ENCODE data around the gene B3GNT5.

B3GNT5 gene

DNA sequence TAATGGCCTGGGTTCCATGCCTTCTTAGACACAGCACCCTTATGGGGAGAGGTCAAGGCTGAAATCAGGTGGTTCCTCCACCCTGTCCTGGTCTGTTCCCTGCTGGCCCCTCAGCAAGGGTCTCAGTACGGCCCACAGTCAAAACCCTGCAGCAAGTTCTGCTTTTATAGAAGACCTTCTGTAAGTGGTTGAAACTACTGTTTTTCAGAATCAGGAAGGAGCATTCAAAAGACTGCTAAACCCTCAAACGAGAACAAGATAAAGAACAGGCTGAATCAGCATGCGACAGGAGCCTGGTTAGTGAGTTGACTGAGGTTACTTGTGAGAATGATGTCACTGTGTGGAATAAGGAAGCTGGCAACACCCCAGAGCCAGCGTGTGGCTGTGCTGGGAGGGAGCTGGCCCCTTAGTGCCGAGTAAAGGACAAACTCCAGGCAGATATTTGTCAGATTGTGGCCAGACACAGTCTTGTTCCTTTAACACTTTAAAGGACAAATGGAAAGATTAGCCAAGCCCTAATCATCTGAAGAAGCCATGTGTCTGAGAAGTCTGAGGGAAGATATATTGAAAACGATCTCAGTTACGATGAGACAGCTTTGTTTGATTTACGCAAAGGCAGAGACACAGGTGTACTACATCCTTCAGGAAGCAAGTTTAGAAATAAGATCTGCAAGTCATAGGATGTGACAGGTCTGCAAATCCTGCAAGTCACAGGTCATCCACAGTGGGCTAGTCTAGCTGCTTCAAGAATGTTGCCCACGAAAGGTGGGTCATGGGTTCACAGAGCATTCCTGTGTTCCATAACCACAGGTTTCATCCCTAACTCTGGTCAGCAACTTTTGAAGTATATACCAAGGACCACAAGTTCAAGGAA is 54.0 kb downstream of the B3GNT5 start:
- TF ChIP-seq POLR2AphosphoS5 (IDR thresholded peaks at IDR 0.05; ENCODE audit: low read depth, low read length) (no peak), FOXP2 (optimal IDR thresholded peaks at IDR 0.05; ENCODE audit: borderline replicate concordance, extremely low read depth, extremely low read length, insufficient read depth) (no peak), TAF1 (IDR thresholded peaks at IDR 0.05; ENCODE audit: borderline replicate concordance, insufficient read depth, low read length) (no peak), SIN3A (IDR thresholded peaks at IDR 0.05; ENCODE audit: borderline replicate concordance, insufficient read depth, low read length) (no peak)
- TF ChIP-seq, protein P1, sequence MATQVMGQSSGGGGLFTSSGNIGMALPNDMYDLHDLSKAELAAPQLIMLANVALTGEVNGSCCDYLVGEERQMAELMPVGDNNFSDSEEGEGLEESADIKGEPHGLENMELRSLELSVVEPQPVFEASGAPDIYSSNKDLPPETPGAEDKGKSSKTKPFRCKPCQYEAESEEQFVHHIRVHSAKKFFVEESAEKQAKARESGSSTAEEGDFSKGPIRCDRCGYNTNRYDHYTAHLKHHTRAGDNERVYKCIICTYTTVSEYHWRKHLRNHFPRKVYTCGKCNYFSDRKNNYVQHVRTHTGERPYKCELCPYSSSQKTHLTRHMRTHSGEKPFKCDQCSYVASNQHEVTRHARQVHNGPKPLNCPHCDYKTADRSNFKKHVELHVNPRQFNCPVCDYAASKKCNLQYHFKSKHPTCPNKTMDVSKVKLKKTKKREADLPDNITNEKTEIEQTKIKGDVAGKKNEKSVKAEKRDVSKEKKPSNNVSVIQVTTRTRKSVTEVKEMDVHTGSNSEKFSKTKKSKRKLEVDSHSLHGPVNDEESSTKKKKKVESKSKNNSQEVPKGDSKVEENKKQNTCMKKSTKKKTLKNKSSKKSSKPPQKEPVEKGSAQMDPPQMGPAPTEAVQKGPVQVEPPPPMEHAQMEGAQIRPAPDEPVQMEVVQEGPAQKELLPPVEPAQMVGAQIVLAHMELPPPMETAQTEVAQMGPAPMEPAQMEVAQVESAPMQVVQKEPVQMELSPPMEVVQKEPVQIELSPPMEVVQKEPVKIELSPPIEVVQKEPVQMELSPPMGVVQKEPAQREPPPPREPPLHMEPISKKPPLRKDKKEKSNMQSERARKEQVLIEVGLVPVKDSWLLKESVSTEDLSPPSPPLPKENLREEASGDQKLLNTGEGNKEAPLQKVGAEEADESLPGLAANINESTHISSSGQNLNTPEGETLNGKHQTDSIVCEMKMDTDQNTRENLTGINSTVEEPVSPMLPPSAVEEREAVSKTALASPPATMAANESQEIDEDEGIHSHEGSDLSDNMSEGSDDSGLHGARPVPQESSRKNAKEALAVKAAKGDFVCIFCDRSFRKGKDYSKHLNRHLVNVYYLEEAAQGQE (IDR thresholded peaks at IDR 0.05; ENCODE audit: insufficient read depth in 1 of 2, low read depth in 2 of 2, low read length in 2 of 2): no peak

DNA sequence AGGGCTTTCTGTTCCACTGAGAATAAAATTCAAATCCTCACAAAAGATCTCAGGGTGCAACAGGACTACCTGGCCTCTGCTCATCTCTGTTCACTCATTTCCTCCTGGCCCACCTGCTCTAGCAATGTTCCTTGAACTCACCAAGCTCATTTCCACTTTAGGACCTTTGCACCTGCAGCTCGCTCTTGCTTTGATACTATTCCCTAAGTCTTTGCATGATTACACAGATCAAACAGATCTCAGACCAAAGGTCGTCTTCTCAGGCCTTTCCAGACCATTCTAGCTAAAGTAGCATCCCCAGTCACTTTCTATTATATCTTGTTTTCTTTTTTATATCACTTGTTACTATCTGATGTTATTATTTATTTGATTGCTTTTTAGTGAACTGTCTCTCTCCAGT is 54.7 kb downstream of the B3GNT5 start:
- no peak for TF ChIP-seq SIN3A (IDR thresholded peaks at IDR 0.05; ENCODE audit: borderline replicate concordance, insufficient read depth, low read length)
- TF ChIP-seq, protein P1 (IDR thresholded peaks at IDR 0.05; ENCODE audit: insufficient read depth in 1 of 2, low read depth in 2 of 2, low read length in 2 of 2): no peak
- TF ChIP-seq FOXP2 (optimal IDR thresholded peaks at IDR 0.05; ENCODE audit: borderline replicate concordance, extremely low read depth, extremely low read length, insufficient read depth): no peak
- TF ChIP-seq TAF1 (IDR thresholded peaks at IDR 0.05; ENCODE audit: borderline replicate concordance, insufficient read depth, low read length): no peak
- TF ChIP-seq POLR2AphosphoS5 (IDR thresholded peaks at IDR 0.05; ENCODE audit: low read depth, low read length): no peak

DNA sequence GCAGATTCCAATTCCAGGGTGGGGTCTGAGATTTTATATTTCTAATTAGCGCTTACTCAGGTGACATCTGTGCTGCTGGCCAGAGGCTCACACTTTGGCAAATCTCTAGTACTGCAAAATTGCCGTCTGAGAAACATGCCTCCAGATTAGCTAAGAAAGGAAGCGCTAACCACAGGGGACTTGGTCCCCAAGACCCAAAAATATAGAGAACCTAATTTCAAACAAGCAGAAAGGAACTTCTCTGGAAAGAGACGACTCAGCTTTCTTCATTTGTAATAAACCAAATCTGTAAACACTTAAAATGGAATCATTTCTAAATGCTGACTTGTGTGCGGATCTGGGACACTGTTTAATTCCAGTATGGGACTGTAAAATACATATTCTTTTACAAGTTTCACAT is 55.7 kb downstream of the B3GNT5 start:
- TF ChIP-seq FOXP2 (optimal IDR thresholded peaks at IDR 0.05; ENCODE audit: borderline replicate concordance, extremely low read depth, extremely low read length, insufficient read depth): no peak

DNA sequence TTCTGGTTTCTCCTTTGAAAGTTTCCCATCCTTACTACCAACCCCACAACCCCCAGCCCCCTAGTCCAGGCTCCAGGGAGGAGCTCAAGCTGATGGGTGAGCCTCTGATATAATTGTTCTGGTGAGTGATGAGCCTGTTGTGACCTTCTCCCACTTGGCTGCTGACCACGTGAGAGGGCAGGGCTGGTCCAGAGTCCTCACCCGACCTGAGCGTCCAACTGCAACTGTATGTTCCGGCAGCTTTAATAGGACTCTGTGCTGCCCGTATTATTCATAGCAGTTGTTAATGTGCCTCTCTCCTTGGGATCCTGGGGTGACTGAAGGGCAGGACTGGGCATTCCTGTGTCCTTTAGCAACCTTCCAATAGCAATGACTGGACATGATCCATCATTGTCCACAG is 56.2 kb downstream of the B3GNT5 start:
- TF ChIP-seq TAF1 (IDR thresholded peaks at IDR 0.05; ENCODE audit: borderline replicate concordance, insufficient read depth, low read length) (no peak), FOXP2 (optimal IDR thresholded peaks at IDR 0.05; ENCODE audit: borderline replicate concordance, extremely low read depth, extremely low read length, insufficient read depth) (no peak), SIN3A (IDR thresholded peaks at IDR 0.05; ENCODE audit: borderline replicate concordance, insufficient read depth, low read length) (no peak), POLR2AphosphoS5 (IDR thresholded peaks at IDR 0.05; ENCODE audit: low read depth, low read length) (no peak)
- TF ChIP-seq, protein P1 (IDR thresholded peaks at IDR 0.05; ENCODE audit: insufficient read depth in 1 of 2, low read depth in 2 of 2, low read length in 2 of 2): no peak

DNA sequence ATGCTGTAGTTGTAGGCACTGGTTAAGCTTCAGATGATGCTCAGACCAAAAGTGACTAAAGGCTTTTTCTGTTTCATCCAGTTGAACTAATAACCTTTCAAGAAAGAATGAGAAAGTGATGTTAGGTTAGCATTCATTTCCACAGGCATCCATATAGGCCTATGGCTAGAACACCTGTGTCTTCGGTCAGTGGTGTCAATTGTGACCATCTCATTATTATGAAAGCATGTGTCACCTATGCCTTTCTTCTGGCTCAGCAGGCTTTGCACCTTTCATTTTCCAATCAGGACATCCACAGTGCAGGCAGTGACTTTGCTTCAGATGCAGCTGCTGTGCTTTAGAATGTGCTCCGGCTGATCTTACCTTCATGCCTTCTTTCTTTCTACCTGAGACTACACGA is 57.9 kb downstream of the B3GNT5 start:
- TF ChIP-seq SIN3A (IDR thresholded peaks at IDR 0.05; ENCODE audit: borderline replicate concordance, insufficient read depth, low read length) (no peak), TAF1 (IDR thresholded peaks at IDR 0.05; ENCODE audit: borderline replicate concordance, insufficient read depth, low read length) (no peak)

DNA sequence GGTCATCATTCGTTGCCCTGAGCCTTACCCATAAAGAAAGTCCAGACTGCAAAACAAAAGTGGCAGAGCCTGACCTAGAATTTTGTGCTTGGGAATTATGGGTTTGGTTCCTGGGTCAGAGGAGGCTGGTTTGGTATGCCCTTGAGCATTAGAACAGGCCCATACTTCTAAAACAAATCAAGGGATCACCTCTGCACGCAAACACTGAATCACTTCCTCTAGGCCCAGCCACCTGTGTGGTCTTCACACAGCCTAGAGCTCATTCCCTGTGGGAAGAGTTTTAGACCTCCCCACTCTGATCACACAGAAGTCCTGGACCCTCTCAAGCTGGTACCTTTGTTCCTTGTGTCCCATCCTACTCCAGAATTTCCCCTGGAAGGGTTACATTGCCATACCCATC is 59.4 kb downstream of the B3GNT5 start:
- TF ChIP-seq FOXP2 (optimal IDR thresholded peaks at IDR 0.05; ENCODE audit: borderline replicate concordance, extremely low read depth, extremely low read length, insufficient read depth) (no peak), SIN3A (IDR thresholded peaks at IDR 0.05; ENCODE audit: borderline replicate concordance, insufficient read depth, low read length) (no peak), POLR2AphosphoS5 (IDR thresholded peaks at IDR 0.05; ENCODE audit: low read depth, low read length) (no peak), TAF1 (IDR thresholded peaks at IDR 0.05; ENCODE audit: borderline replicate concordance, insufficient read depth, low read length) (no peak)
- TF ChIP-seq, protein P1 (IDR thresholded peaks at IDR 0.05; ENCODE audit: insufficient read depth in 1 of 2, low read depth in 2 of 2, low read length in 2 of 2): no peak
